Fibroblast of pulmonary artery (primary cell): ENCODE results near the gene TTC7B.

Experiments
- DNase-seq: peaks from one replicate; pipeline ENCODE4 v3.0.0-alpha.2; 2010; ENCODE audit warnings: low read depth
- H3K4me3 ChIP-seq: replicated peaks from 2 replicates; pipeline ENCODE4 v1.5.1; 2011; ENCODE audit warnings: low read depth, mild to moderate bottlenecking, control low read depth, low read length, moderate library complexity
- TF ChIP-seq, protein P1 (sequence below): IDR thresholded peaks from 2 replicates; pipeline ENCODE4 v1.5.1; 2011; ENCODE audit warnings: mild to moderate bottlenecking, control low read depth, low read length, inconsistent platforms; ENCODE audit errors: missing control alignments

TTC7B gene

DNA sequence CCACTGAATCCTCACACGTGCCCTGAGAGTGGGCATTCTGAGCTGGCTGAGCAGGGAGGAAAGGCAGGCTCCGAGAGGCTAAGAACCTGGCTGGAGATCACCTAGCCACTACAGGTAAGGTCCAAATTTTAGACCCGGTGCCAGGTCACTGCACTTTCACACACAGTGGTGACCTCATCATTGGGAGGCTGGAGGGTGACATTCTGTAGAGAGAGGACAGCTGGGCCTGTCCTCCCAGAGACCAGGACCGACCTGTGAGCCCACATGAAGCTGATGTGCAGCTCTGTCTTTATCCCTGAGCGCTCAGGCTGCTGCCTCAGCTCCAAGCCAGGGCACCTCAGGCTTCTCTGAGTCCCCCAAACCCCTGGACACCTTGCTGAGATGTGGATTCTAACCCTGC is 4.1 kb downstream of the TTC7B start:
- DNase-seq, result no peak

GRCh38 chr14:90811641-90812040 is 4.6 kb downstream of the TTC7B start:
- no peak for DNase-seq
- TF ChIP-seq, protein P1, sequence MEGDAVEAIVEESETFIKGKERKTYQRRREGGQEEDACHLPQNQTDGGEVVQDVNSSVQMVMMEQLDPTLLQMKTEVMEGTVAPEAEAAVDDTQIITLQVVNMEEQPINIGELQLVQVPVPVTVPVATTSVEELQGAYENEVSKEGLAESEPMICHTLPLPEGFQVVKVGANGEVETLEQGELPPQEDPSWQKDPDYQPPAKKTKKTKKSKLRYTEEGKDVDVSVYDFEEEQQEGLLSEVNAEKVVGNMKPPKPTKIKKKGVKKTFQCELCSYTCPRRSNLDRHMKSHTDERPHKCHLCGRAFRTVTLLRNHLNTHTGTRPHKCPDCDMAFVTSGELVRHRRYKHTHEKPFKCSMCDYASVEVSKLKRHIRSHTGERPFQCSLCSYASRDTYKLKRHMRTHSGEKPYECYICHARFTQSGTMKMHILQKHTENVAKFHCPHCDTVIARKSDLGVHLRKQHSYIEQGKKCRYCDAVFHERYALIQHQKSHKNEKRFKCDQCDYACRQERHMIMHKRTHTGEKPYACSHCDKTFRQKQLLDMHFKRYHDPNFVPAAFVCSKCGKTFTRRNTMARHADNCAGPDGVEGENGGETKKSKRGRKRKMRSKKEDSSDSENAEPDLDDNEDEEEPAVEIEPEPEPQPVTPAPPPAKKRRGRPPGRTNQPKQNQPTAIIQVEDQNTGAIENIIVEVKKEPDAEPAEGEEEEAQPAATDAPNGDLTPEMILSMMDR, result no peak
- H3K4me3 ChIP-seq, result no peak overlapping the region

More for the DNA sequence above, 4.1 kb downstream of the TTC7B start:
- TF ChIP-seq, protein P1, result no peak
- H3K4me3 ChIP-seq, result no peak overlapping the region

DNA sequence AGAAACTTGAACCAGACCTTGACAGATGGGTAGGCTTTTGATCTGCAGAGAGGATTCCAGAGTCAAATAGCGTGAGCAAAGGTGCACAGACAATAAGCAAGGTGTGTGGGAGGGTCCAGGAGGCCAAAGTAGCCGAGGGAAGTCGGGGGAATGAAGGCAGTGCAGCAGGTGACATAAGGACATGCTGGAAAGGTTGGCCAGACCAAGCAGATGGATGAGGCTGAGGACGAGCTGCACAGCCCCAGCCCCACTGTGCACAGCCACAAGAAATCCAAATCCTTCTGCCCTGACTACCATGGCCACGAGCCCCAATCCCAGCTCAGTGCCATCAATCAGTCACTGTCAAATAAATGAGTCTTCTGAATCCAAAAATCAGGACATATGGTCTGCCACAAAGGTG is 5.4 kb downstream of the TTC7B start:
- DNase-seq, result no peak
- H3K4me3 ChIP-seq, result no peak overlapping the region
- TF ChIP-seq, protein P1, result no peak

DNA sequence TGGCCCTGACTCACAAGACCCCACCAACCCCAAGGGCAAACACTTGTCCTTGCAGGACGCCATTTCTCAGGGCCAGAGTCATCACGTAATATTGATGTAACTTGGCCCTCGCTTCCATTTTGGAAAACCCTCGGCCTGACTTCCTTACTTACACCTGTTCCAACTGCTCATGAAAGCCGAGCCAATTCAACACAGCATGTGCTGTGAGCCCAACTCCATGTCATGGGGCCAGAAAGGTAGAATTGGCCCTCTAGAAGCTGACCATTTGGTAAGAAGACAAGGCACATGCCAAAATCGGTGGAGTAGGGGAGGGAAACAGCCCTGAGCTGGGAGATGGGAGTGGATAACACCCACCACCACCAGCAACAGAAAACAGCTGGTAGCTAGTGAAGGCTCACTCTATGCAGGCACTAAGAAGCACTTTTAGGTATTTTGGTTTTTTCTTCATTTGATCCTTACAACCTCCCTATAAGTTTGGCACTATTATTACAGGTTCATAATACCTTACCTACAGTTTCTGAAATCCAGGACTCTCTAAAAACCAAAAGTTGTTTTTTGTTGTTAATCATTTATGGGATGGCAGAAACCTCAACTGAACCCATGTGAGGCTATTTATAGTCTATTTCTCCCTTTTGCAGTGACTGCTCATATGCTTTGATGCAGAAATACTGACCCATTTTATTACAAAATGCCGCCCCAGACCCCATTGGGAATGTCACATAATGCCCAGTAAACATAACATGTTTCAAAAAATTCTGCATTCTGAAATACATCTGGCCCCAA is 6.5 kb downstream of the TTC7B start:
- DNase-seq, result no peak
- TF ChIP-seq, protein P1, result no peak
- H3K4me3 ChIP-seq, result no peak overlapping the region

DNA sequence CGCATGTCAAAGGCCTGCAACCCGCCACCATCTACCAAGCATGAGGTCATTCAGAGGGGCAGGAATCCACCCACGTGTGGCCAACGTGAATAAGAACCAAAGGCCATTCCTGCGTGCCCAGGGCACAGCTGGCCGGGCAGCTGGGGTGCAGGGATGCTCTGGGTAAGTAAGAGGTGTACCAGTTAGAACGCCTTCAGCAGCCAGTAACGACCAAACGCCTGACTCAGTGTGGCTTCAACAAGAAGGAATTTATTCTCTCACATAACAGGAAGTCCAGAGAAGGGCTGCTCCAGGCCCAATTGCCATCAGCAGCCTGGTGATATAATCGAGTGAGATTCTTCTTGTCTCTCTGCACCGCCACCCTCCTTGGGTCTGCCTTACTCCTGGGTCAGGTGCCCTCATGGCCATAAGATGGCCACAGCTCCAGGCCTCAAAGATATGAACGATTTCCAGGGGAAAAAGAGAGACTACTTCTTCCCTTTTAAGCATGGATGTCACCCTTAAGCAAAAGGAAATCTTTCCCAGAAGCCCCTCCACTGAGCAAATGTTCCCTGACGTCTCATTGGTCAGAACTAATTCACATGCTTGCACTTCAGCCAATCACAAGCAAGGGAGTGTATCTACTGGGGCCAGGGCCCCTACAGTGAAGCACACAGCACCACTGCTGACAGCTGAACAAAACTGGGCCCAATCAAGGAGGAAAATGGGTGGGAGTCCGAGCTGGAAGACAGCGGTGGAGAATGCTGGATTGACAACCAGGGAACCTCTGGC is 7.3 kb downstream of the TTC7B start:
- TF ChIP-seq, protein P1, result no peak
- H3K4me3 ChIP-seq, result no peak overlapping the region
- no peak for DNase-seq

- H3K4me3 ChIP-seq, result no peak overlapping the region
- no peak for DNase-seq
- TF ChIP-seq, protein P1, result no peak
Observed at GRCh38 chr14:90807060-90807459, 9.2 kb downstream of the TTC7B start.
